Midbrain (tissue), 1 donor: ENCODE data around the gene ATXN10.

Experiments used
- DNase-seq: peaks from one replicate; lab custom pipeline; 2025; lab: John Stamatoyannopoulos, UW

Gene ATXN10

DNA sequence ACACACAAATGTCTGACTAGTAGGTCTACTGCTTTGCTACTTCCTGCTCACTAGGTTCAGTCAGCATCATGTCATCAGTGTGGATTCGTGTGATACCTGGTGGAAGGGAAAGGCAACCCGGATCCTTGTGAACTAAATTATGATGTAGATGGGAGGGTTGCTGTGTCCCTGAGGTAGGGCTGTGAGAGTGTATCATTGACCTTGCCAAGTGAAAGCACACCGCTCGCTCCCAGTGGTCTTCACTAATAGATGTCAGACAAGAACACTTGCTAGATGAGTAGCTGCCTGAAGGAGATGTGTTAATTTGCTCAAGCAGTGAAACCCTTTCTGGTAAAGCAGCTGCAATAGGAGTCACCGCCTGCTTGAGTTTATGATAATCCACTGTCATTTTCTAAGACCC, 185.9 kb downstream of the ATXN10 start:
- DNase-seq, result no peak

GRCh38 chr22:45859231-45860161, 187.9 kb downstream of the ATXN10 start:
- DNase-seq, result no peak

- no peak for DNase-seq
These were observed 188.6 kb downstream of the ATXN10 start for GRCh38 chr22:45860201-45860600.

DNA sequence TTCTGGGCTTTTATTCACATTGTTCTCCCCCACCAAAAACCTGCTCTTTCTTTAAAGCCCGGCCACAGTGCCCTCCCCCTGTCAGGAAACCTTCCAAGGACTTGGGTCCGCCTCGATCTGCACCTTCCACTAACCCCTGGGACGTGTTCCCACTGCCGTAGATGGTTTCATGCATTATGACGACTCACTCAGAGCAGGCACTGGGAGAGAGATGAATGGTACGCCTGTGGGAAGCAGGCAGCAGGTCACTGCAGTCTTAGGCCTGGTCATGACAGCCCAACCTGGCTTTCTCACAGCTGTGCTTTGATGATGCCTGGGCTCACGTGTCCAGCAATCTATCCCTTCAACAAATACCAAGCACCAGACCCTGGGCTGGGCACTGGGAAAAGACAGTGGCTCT, 189.6 kb downstream of the ATXN10 start:
- no peak for DNase-seq

DNA sequence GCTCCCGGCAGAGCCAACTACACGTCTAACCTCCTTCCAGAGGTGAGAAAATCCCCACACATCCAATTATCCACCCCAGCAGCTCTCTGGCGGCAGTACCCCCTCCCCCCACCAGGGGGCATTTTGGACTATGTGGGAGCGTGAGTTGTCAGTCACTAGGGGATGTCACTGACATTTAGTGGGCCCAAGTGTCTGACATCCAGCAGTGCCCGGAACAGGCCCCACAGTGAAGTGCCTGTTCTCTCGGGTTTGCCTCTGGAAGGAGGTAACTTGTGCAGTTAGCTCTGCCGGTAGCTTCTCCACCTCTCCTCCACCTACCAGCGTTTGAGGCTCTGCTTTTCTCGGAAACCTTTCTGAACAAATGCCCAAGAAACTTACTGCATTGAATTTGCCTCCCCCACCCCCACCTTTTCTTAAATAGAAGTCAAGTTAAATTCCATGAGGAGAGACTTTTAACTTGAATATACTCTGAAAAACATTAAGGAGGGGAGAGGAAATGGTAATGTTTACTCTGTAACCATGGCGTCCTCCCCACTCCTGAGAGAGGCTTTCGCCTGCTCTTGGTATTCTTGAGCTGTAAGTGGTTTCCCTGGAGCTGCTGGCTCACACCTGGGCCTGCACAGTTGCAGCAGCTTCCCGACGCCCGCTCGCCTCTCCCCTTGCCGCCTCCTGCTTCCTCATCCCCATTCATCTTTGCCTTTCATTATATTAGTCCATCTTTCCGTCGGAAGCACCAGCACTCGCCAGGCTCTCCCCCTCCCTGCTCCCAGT, 192.5 kb downstream of the ATXN10 start:
- peak; percentile 45 for DNase-seq

- no peak for DNase-seq
These were observed 193.4 kb downstream of the ATXN10 start for GRCh38 chr22:45864959-45865476.

- DNase-seq, result no peak
These were observed 194.0 kb downstream of the ATXN10 start for GRCh38 chr22:45865561-45866125.

DNA sequence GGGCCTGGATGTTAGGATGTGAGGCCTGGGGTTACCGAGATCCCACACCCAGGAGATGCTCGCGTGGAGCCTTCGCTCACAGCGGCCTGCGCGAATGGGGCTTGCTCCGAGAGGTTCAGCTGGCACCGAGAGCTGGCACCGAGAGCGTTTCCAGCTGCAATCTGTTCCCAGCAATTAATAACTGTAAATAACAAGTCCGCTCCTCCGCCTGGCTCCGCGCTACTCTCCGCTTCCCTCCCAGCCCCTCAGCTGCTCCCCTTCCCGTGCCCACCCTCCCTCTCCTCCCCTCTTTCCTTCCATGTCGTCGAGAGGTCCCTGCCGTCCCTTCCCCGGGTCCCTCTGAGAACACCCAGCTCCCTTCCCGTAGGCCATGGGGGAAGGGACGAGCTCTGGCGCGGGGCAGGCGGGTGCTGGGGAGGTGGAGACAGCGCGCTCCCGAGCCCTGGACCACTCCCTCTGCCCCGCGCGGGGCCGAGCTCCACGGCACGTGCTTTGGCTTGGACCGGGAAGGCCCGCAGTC, 194.6 kb downstream of the ATXN10 start:
- no peak for DNase-seq

GRCh38 chr22:45866646-45867117, 195.0 kb downstream of the ATXN10 start:
- no peak for DNase-seq

DNA sequence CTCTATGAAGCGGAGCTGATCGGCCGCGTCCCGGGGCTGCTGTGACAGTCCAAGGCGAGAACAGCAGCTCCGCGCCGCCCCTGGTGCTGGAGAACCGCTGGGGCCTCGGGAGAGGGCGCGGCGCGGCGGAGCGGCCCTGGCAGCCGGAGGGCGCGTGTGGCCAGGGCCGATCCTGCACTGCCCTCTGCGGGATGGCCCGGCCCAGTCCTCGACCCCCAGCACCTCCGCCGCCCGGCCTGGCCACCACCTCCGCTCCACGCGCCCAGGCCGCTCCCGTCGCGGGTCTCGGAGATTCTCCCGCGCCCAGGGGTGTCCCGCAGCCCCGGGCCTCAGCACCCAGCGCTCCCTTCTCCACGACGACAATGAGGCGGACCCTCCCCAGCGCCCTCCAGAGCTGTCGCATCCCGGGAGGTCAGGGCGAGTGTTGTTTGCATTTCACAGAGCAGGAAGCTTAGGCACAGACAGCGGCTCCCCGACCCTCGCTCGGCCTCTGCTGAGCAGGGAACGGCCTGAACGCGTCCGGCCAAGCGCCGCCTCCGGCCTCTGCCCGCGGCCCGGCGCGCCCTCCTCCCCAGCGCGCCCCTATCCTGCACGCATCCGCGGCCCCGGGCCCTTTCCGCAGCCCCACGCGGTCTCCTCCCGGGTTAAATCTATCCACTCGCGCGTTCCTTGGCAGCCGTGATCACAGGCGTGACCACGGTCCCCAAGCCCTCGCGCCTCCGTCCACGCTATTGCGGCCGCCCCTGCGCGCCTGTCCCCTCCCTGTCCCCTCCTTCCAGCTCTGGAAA, 195.7 kb downstream of the ATXN10 start:
- DNase-seq, result no peak

GRCh38 chr22:45867906-45868555, 196.4 kb downstream of the ATXN10 start:
- DNase-seq, result no peak

DNA sequence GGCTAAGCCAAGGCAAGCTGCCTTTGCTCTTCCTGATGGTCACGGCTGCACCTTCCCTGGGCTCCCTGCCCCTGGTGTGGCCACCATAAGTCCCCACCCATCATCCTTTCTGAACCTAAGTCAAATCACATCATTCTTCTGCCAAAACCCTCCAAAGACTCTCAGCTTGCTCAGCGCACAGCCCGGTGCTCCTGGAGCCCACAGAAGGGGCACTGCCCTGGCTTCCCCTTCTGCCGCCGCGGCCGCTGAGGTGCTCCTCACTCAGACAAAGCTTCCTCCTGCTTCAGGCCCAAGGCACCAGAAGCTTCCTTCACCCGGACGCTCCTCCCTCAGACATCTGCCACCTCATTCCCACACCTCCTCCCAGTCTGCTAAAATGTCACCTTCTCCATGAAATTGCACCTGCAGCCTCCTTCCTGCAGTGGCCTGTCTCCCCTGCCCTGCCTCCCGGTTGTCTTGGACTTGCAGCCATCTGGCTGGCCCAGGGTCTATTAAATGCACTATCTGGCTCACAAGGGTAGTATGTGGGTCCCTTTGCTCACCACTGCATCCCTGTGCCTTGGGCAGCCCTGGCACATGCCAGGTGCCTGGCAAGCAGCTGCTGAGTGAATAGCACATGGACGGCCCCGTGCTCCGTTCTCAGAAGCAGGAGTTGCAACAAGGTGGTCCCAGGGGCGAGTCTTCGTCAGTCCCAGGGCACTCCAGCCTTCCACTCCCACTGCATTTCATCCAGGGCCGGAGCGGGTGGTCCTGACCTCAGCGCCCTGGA, 197.1 kb downstream of the ATXN10 start:
- DNase-seq, result no peak

GRCh38 chr22:45869340-45869847, 197.8 kb downstream of the ATXN10 start:
- DNase-seq, result no peak

GRCh38 chr22:45870011-45870410, 198.4 kb downstream of the ATXN10 start:
- DNase-seq, result no peak

- DNase-seq, result no peak
These were observed 200.1 kb downstream of the ATXN10 start for GRCh38 chr22:45871721-45872120.

DNA sequence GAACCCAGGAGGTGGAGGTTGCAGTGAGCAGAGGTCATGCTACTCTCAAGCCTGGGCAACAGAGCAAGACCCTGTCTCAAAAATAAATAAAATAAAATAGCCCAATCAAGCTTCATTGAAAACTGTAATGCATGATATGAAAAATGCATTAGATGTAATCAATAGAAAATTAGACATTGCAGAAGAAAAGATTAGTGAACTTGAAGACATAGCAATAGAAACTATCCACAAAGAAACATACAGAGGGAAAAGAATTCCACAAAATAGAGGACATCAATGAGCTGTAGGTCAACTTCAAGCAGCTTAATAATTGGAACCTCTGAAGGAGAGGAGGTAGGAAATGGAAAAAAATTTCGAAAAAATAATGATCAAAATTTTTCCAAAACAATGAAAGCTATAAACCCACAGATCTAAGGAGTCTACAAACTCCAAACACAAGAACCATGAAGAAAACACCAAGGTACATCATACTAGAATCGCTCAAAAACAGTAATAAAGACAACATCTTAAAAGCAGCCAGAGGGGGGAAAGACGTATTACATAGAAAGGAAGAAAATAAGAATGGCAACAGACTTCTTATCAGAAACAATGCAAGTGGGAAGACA, 201.1 kb downstream of the ATXN10 start:
- DNase-seq, result no peak

DNA sequence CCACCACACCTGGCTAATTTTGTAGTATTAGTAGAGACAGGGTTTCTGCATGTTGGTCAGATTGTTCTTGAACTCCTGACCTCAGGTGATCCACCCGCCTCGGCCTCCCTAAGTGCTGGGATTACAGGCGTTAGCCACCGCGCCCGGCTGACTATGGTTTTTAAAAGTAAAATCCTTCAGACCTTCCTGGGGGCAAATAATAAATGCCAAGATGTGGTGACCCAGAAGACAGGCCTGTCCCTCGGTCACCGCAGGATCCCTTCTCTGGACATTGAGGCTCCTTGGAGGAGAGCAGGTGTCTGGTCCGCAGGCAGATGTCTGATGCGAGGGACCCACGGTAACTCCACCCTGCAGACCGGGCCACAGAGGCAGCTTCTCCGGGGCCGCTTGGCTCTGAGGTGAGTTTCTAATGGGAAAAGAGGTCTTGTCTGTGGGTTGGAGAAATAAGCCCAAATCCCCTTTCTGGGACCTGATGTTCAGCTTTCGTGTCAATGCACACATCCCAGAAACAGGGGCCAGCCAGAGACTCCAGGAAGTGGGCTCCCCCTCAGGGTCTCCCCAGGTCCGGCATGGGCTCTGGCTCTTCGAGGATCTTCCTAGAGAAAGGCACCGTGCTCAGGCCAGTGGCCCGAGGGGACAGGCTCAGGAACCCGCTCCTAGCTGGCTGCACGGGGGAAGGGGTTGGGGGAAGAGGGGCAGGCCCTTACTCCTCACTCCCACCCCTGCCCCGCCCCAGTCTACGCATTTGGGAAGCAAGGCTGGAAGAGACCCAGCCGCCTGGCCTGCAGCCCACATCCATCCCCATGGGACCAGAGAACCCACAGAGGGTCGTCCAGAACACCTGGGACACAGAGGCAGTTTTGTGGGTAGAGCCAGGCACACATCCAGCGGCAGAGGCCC, 204.8 kb downstream of the ATXN10 start:
- no peak for DNase-seq

- no peak for DNase-seq
These were observed 205.4 kb downstream of the ATXN10 start for GRCh38 chr22:45877036-45877380.
